ENCODE measurements around the gene NDUFS3. TPM values are rescaled to one million over a fixed set of nuclear protein-coding genes. Genes with fewer than 3 reads are reported as not detected.

Gene NDUFS3
- total RNA-seq, 1 experiment from 2014 or later = 119 TPM

GRCh38 chr11:47569646-47570045 lies 9.2 kb upstream of the NDUFS3 start:
- Histone ChIP-seq H3K4me3 (no peak overlapping the region), H3K27me3 (ENCODE audit: insufficient read depth, low read depth) (no peaks in the 10 kb centered on the region), H3K9me3 (ENCODE audit: insufficient read depth, low read depth) (no peaks in the 10 kb centered on the region), H4K20me1 (ENCODE audit: insufficient read depth) (peaks cover 7% of the 10 kb centered on the region; the same call in 1 of the 2 replicates), H3K9me2 (ENCODE audit: insufficient read depth) (no peaks in the 10 kb centered on the region), H2AFZ (no peak overlapping the region), H3K4me1 (replicated peaks; ENCODE audit: insufficient read depth) (peaks cover 9% of the 10 kb centered on the region), H3F3A (ENCODE audit: insufficient read depth, low read depth) (peaks cover 7% of the 10 kb centered on the region; the same call in 1 of the 2 replicates), H3K4me2 (no peak overlapping the region), H3K79me2 (ENCODE audit: low read depth) (peaks cover 52% of the 10 kb centered on the region), H3K27ac (no peak overlapping the region), H3K36me3 (ENCODE audit: low read depth) (peaks cover 27% of the 10 kb centered on the region)
- ChIA-PET POLR2A (ENCODE audit: unreplicated experiment) (interaction anchor here (0.9 kb wide), 1 partner anchor 140 kb away, joined by 7 read pairs; no protein-coding TSS in a partner anchor), CTCF (interaction anchor here (0.6 kb wide), 1 partner anchor 220 kb away, joined by 4 read pairs; no protein-coding TSS in a partner anchor)
- no peak for DNase-seq
- no TSS peak for BruUV-seq (replicated peaks)
- intact Hi-C loops (cut with micrococcal nuclease; ENCODE audit: unreplicated experiment) = loop anchor here (5.0 kb wide), 1 partner anchor 162 kb away; the partner anchor contains the start of gene SLC39A13
- TF ChIP-seq CTCF (conservative IDR thresholded peaks at IDR 0.05) (no peak), EZH2 (IDR thresholded peaks at IDR 0.05; ENCODE audit: low read depth) (no peak)

GRCh38 chr11:47570651-47571356 lies 8.1 kb upstream of the NDUFS3 start:
- Histone ChIP-seq H4K20me1 (ENCODE audit: insufficient read depth) (peaks cover 7% of the 10 kb centered on the region; the same call in 1 of the 2 replicates), H3K4me1 (replicated peaks; ENCODE audit: insufficient read depth) (peaks cover 9% of the 10 kb centered on the region), H3K9me3 (ENCODE audit: insufficient read depth, low read depth) (no peaks in the 10 kb centered on the region), H3K79me2 (ENCODE audit: low read depth) (peaks cover 44% of the 10 kb centered on the region), H3K4me2 (no peak overlapping the region), H3K9me2 (ENCODE audit: insufficient read depth) (no peaks in the 10 kb centered on the region), H3K36me3 (ENCODE audit: low read depth) (peaks cover 27% of the 10 kb centered on the region), H3K27ac (no peak overlapping the region), H3K27me3 (ENCODE audit: insufficient read depth, low read depth) (no peaks in the 10 kb centered on the region), H3K4me3 (no peak overlapping the region), H2AFZ (no peak overlapping the region), H3F3A (ENCODE audit: insufficient read depth, low read depth) (peaks cover 7% of the 10 kb centered on the region; the same call in 1 of the 2 replicates)
- intact Hi-C loops (cut with micrococcal nuclease; ENCODE audit: unreplicated experiment) = no loop called here
- DNase-seq = no peak
- TF ChIP-seq EZH2 (IDR thresholded peaks at IDR 0.05; ENCODE audit: low read depth) (no peak), CTCF (conservative IDR thresholded peaks at IDR 0.05) (no peak)
- no TSS peak for BruUV-seq (replicated peaks)
- CTCF ChIA-PET = no interaction called here
- POLR2A ChIA-PET (ENCODE audit: unreplicated experiment) = interaction anchor here (0.5 to 0.6 kb wide), 3 partner anchors 30 to 407 kb away, joined by 3 to 9 read pairs (median 5); partner anchors contain the start of gene DDB2

- Histone ChIP-seq H3F3A (ENCODE audit: insufficient read depth, low read depth) (peaks cover 7% of the 10 kb centered on the region; the same call in 1 of the 2 replicates), H3K27ac (no peak overlapping the region), H3K36me3 (ENCODE audit: low read depth) (peaks cover 27% of the 10 kb centered on the region), H3K79me2 (ENCODE audit: low read depth) (peaks cover 38% of the 10 kb centered on the region), H3K9me3 (ENCODE audit: insufficient read depth, low read depth) (no peaks in the 10 kb centered on the region), H3K27me3 (ENCODE audit: insufficient read depth, low read depth) (no peaks in the 10 kb centered on the region), H4K20me1 (ENCODE audit: insufficient read depth) (peaks cover 7% of the 10 kb centered on the region; the same call in 1 of the 2 replicates), H2AFZ (no peak overlapping the region), H3K4me2 (no peak overlapping the region), H3K9me2 (ENCODE audit: insufficient read depth) (no peaks in the 10 kb centered on the region), H3K4me3 (no peak overlapping the region), H3K4me1 (replicated peaks; ENCODE audit: insufficient read depth) (peaks cover 9% of the 10 kb centered on the region)
- DNase-seq = no peak
- no peak for TF ChIP-seq EZH2 (IDR thresholded peaks at IDR 0.05; ENCODE audit: low read depth)
- no peak for TF ChIP-seq CTCF (conservative IDR thresholded peaks at IDR 0.05)
- BruUV-seq (replicated peaks) = no TSS peak
- intact Hi-C loops (cut with micrococcal nuclease; ENCODE audit: unreplicated experiment) = no loop called here
- POLR2A ChIA-PET (ENCODE audit: unreplicated experiment) = interaction anchor here (0.6 kb wide), 1 partner anchor 407 kb away, joined by 5 read pairs; no protein-coding TSS in a partner anchor
- CTCF ChIA-PET = no interaction called here
Observed at GRCh38 chr11:47571357-47571729, 7.5 kb upstream of the NDUFS3 start.
